Nephron progenitor cell (in vitro differentiated cells): Measurements from ENCODE around the gene F3.

Source experiments
- DNase-seq: peaks from one replicate; pipeline ENCODE4 v3.0.0; 2021
- H3K27ac Mint-ChIP-seq: 2 replicates; pipeline ENCODE4 v1.8.0; 2021; ENCODE audit warnings: mild to moderate bottlenecking, moderate library complexity, mixed read lengths
- H3K27me3 Mint-ChIP-seq: 2 replicates; pipeline ENCODE4 v1.8.0; 2021; ENCODE audit warnings: mild to moderate bottlenecking, low read depth, mixed read lengths; ENCODE audit not compliant: poor library complexity
- H3K36me3 Mint-ChIP-seq: 2 replicates; pipeline ENCODE4 v1.8.0; 2021; ENCODE audit warnings: low read depth, mixed read lengths
- H3K4me1 Mint-ChIP-seq: 2 replicates; pipeline ENCODE4 v1.8.0; 2021; ENCODE audit warnings: mixed read lengths
- H3K4me3 Mint-ChIP-seq: 2 replicates; pipeline ENCODE4 v1.8.0; 2021; ENCODE audit warnings: mild to moderate bottlenecking, moderate library complexity, mixed read lengths
- H3K9me3 Mint-ChIP-seq: 2 replicates; pipeline ENCODE4 v1.8.0; 2021; ENCODE audit warnings: mild to moderate bottlenecking, moderate library complexity, mixed read lengths
- TF ChIP-seq, protein P1 (sequence below): fragments of 200-600 bp; sonication (generic); IDR thresholded peaks from 2 replicates; pipeline ENCODE4 v1.5.0; 2021; ENCODE audit warnings: antibody characterized with exemption

The F3 gene

DNA sequence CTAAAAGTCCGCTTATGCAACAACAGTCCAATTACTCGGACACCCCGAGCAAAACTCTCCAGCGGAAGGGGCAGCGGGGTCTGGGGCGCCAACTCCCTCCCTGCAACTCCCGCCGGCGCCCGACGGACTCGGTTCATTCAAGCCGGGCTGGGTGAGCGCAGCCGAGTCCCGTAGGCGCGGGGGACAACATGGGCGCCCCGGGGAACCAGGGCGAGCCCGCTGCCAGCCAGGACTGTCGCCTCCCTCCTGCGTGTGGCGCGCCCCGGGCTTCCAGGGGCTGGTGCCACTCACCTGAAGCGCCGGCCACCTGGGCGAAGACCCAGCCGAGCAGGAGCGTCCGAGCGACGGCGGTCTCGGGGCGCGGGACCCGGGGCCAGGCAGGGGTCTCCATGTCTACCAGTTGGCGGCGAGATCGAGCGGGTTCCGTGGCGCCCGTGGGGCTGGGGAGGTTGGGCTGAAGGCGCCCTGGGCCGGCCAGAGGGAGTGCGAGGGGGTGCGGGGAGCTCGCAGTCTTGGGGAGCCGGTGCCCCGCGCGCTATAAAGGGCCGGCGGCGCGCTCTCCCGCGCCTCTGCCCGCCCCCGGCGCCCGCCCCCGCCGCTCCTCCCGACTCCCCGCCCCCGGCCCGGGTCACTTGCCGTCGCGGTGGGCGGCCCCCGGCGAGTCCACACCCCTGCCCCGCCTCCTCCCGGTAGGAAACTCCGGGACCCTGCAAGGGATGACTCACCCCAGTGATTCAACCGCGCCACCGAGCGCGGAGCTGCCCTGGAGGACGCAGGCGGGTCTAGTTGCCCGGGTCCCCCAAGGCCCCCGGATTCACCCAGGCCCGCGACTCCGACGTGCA lies at the start of gene F3:
Gene F3, minus strand, starts transcription at position 514 of the 842 bp plus-strand sequence. Its CDS starts 123 bp downstream, at position 391.
- TF ChIP-seq, protein P1, sequence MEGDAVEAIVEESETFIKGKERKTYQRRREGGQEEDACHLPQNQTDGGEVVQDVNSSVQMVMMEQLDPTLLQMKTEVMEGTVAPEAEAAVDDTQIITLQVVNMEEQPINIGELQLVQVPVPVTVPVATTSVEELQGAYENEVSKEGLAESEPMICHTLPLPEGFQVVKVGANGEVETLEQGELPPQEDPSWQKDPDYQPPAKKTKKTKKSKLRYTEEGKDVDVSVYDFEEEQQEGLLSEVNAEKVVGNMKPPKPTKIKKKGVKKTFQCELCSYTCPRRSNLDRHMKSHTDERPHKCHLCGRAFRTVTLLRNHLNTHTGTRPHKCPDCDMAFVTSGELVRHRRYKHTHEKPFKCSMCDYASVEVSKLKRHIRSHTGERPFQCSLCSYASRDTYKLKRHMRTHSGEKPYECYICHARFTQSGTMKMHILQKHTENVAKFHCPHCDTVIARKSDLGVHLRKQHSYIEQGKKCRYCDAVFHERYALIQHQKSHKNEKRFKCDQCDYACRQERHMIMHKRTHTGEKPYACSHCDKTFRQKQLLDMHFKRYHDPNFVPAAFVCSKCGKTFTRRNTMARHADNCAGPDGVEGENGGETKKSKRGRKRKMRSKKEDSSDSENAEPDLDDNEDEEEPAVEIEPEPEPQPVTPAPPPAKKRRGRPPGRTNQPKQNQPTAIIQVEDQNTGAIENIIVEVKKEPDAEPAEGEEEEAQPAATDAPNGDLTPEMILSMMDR: no peak
- peaks cover 17% of the 10 kb centered on the region for H3K36me3 Mint-ChIP-seq
- peaks cover 9% of the 10 kb centered on the region for H3K9me3 Mint-ChIP-seq
- peaks cover 50% of the 10 kb centered on the region for H3K27me3 Mint-ChIP-seq
- H3K4me3 Mint-ChIP-seq: peak within 1 kb of the TSS; percentile 90
- peak; percentile 90 for DNase-seq
- peaks cover 60% of the 10 kb centered on the region for H3K4me1 Mint-ChIP-seq
- H3K27ac Mint-ChIP-seq: no peak within 1 kb of the TSS

DNA sequence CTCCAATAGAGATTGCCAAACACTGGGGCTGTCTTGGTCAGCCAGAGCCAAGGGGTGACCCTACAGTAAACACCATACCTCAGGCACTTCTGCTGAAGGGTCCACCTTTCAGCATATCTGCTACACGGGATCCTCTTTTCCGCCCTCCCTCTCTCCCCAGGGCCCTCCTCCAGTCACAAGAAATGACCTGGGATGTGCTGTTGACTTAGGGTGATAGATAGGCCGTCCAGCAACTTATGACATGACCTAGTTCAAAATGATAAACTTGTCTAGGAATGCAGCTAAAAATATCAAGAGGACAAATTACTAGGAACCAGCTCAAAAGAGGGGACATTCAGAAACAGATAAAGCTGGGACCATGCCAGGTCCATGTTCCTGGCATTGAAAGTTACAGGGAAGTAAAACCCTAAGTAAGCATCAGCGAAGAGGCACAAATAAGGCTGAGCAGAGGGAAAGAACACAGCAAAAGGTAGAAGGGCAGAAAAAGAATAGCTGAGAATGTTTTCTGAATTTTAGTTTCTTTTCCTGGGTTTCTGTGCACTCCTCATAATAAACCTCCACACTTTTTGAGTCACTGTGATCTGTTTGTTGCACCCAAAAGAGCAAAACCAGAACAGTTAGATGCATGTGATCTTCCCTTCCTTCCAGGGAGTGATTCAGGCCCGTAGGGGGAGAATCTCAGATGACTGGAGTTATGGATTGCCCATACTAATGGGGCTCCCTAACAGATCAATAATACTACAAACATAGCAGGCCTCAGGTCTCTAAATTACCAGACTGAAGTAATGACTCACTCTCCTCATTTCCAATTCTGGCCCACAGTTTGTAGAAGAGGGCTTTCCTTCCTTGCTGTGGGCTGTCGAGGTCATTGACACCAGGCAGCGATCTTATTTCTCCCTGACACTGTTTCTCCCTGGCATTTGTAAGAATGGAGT lies 48.9 kb upstream of the F3 start:
- Mint-ChIP-seq H3K4me1 (peaks cover 64% of the 10 kb centered on the region), H3K27me3 (no peaks in the 10 kb centered on the region), H3K36me3 (no peaks in the 10 kb centered on the region), H3K9me3 (no peaks in the 10 kb centered on the region), H3K4me3 (no peak overlapping the region), H3K27ac (peak overlapping the region; percentile 79)
- no peak for DNase-seq
- TF ChIP-seq, protein P1: no peak

DNA sequence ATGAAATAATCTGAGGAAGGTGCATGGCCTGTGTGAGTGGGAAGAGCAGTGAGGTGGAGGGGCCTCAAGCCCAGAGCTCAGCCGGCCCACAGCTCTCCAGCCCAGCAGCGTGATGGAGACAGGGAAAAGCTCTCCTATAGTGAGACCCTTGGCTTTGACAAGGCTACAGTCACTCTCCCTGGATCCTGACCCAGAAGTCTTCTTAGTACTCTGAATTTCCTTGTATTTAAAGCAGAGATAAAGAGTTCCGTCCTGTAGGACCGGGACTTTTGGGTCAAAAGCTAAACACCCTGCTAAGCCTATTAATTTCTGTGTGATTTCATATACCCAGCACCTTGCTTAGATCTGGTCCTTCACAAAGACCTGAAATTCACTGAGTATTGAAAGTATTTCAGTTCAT lies 48.2 kb upstream of the F3 start:
- H3K27ac Mint-ChIP-seq: no peak overlapping the region
- no peak overlapping the region for H3K4me3 Mint-ChIP-seq
- TF ChIP-seq, protein P1: no peak
- no peaks in the 10 kb centered on the region for H3K36me3 Mint-ChIP-seq
- H3K9me3 Mint-ChIP-seq: no peaks in the 10 kb centered on the region
- peaks cover 57% of the 10 kb centered on the region for H3K4me1 Mint-ChIP-seq
- H3K27me3 Mint-ChIP-seq: no peaks in the 10 kb centered on the region
- no peak for DNase-seq

DNA sequence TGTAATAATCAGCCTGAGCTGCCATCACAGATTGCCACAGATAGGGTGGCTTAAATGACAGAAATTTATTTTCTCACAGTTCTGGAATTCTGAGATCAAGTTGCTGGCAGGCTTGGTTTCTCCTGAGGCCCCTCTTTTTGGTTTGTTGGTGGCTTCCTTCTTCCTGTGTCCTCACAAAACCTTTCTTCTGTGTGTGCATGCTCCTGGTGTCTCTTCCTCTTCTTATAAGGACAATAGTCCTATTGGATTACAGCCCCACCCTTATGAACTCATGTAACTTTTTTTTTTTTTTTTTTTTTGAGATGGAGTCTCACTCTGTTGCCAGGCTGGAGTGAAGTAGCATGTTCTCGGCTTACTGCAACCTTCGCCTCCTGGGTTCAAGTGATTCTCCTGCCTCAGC lies 41.0 kb upstream of the F3 start:
- Mint-ChIP-seq H3K4me1 (peaks cover 14% of the 10 kb centered on the region), H3K27ac (no peak overlapping the region)

DNA sequence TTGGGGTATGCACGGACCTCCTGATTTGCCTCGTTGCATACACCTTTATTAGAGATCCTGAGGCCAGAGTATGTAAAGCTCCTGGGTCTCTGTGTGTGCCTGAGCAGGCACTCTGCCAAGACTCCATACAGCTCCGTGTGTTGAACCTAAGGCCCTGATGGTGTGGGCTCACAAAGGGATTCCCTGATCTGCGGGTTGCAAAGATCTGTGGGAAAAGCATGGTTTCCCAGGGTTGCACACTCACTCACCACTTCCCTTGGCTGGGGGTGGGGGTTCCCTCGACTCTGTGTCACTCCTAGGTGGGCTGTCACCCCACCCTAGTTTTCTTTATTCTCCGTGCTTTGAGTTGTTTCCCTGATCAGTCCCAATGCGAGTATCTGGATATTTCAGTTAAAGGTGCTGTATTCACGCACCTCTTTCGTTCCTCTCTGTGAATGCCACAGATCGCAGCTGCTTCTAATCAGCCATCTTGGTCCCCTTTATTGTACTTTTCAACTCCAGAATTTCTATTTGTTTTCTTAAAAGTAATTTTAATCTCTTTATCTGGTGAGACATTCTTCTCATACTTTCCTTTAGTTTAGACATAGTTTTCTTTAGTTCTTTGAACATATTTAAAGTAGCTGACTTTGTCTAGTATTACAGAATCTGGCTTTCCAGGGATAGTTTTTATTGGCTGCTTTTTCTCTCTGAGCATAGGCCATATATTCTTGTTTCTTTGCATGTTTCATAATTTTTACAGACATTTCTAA lies 39.0 kb upstream of the F3 start:
- peaks cover 60% of the 10 kb centered on the region for H3K9me3 Mint-ChIP-seq
- no peak for DNase-seq
- H3K4me3 Mint-ChIP-seq: no peak overlapping the region
- H3K27me3 Mint-ChIP-seq: peaks cover 3% of the 10 kb centered on the region
- H3K27ac Mint-ChIP-seq: no peak overlapping the region
- TF ChIP-seq, protein P1: no peak
- H3K4me1 Mint-ChIP-seq: peaks cover 14% of the 10 kb centered on the region
- H3K36me3 Mint-ChIP-seq: peaks cover 45% of the 10 kb centered on the region

More for the DNA sequence above, 41.0 kb upstream of the F3 start:
- no peaks in the 10 kb centered on the region for H3K27me3 Mint-ChIP-seq
- peaks cover 42% of the 10 kb centered on the region for H3K9me3 Mint-ChIP-seq
- H3K36me3 Mint-ChIP-seq: peaks cover 32% of the 10 kb centered on the region
- TF ChIP-seq, protein P1: no peak
- no peak for DNase-seq
- H3K4me3 Mint-ChIP-seq: no peak overlapping the region
